Suprapubic skin (tissue), 4 donors: ENCODE results near the gene VPS37B. TPM values are rescaled to one million over a fixed set of nuclear protein-coding genes. Genes with fewer than 3 reads are reported as not detected.
A peak's percentile ranks its signal among the peaks of the same experiment; 100 is the strongest.

Source experiments
- DNase-seq, 2 donors: peaks; one replicate each; pipeline ENCODE4 v3.0.0-alpha.2; 2019; ENCODE audit warnings: low spot score in 2 of 2
- H3K27ac ChIP-seq: fragments of 200-600 bp; sonication (generic); one replicate; pipeline ENCODE4 v1.5.1; 2019
- H3K27me3 ChIP-seq: fragments of 200-600 bp; sonication (generic); one replicate; pipeline ENCODE4 v1.5.1; 2019
- H3K36me3 ChIP-seq: fragments of 200-600 bp; sonication (generic); one replicate; pipeline ENCODE4 v1.5.1; 2019
- H3K4me1 ChIP-seq: fragments of 200-600 bp; sonication (generic); one replicate; pipeline ENCODE4 v1.5.1; 2019
- H3K4me3 ChIP-seq: fragments of 200-600 bp; sonication (generic); one replicate; pipeline ENCODE4 v1.5.1; 2019; ENCODE audit warnings: mild to moderate bottlenecking
- H3K9me3 ChIP-seq: fragments of 200-600 bp; sonication (generic); one replicate; pipeline ENCODE4 v1.5.1; 2019
- EP300 ChIP-seq: sonication (generic); formaldehyde crosslinking; IDR thresholded peaks from one replicate; pipeline ENCODE4 v1.6.1; 2017; ENCODE audit warnings: antibody characterized with exemption
- POLR2A ChIP-seq, 2 donors: fragments of 450-650 bp; IDR thresholded peaks; one replicate each; pipeline ENCODE4 v1.6.1; 2017; ENCODE audit warnings: antibody characterized with exemption in 2 of 2, mild to moderate bottlenecking in 2 of 2, moderate library complexity in 2 of 2
- POLR2AphosphoS5 ChIP-seq, 3 donors: sonication (generic); formaldehyde crosslinking; IDR thresholded peaks; one replicate each; pipeline ENCODE4 v1.6.1; 2017; ENCODE audit warnings: antibody characterized with exemption in 3 of 3
- WGBS: methylation state at CpG from one replicate; pipeline ENCODE4 v1.1.5; 2018; 5-methylcytosine and 5-hydroxymethylcytosine counted together
- total RNA-seq, 4 donors: library from RNA; depleted of rRNA; stranded (reverse); fragments of >200 nt; gene quantifications; one replicate each; pipeline ENCODE4 v1.1.0, GENCODE V29; 2016
- TF ChIP-seq, protein P1 (sequence below), 2 donors: fragments of 200-600 bp in 1 of 2; fragments of 450-650 bp in 1 of 2; sonication (generic) in 1 of 2; IDR thresholded peaks; one replicate each; pipeline ENCODE4 v1.5.1; 2016 to 2019; ENCODE audit warnings: antibody characterized with exemption in 2 of 2, mild to moderate bottlenecking in 1 of 2, moderate library complexity in 1 of 2

VPS37B gene
- total RNA-seq, 4 donors from 2014 or later, result 42.0 to 67.1 (median 63.0) TPM

DNA sequence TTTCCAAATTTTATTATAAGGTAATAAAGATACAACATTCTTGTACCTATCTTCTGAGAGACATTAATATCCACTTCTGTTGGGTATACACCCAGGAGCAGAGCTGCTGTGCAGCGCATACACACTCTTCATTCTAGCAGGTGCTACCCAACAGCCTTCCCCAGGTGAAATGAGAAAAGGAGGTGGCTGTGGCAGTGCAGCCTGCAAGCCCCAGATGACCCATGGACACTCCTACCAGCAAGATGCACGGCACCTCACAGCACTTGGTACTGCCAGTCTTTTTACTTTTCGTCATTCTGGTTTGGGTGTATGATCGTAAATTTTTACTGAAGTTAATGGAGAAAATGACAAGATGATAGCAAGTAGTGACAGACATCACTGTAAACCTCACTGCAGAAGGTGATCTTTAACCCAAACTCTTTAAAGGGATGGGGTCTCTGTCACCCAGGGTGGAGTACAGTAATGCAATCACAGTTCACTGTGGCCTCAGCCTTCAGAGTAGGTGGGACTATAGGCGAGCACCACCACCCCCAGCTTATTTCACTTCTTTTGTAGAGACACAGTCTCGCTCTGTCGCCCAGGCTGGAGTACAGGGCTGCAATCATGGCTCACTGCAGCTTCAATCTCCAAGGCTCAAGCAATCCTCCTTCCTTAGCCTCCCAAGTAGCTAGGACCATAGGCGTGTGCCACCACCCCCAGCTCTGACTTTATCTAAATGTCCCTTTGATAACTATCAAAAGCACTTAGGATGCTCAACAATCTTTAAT lies 26.5 kb downstream of the VPS37B start:
- no peak overlapping the region for H3K27ac ChIP-seq
- H3K9me3 ChIP-seq, result no peaks in the 10 kb centered on the region
- H3K4me3 ChIP-seq, result no peak overlapping the region
- peaks cover 74% of the 10 kb centered on the region for H3K4me1 ChIP-seq
- 87% methylated on average over 8 of the region's 8 CpGs for whole genome bisulfite sequencing
- DNase-seq, result peak in 1 of 2 donors; percentile 65
- H3K27me3 ChIP-seq, result no peaks in the 10 kb centered on the region
- TF ChIP-seq POLR2A (IDR thresholded peaks at IDR 0.05) (no peak), EP300 (no peak), POLR2AphosphoS5 (IDR thresholded peaks at IDR 0.05) (no peak)
- TF ChIP-seq, protein P1, sequence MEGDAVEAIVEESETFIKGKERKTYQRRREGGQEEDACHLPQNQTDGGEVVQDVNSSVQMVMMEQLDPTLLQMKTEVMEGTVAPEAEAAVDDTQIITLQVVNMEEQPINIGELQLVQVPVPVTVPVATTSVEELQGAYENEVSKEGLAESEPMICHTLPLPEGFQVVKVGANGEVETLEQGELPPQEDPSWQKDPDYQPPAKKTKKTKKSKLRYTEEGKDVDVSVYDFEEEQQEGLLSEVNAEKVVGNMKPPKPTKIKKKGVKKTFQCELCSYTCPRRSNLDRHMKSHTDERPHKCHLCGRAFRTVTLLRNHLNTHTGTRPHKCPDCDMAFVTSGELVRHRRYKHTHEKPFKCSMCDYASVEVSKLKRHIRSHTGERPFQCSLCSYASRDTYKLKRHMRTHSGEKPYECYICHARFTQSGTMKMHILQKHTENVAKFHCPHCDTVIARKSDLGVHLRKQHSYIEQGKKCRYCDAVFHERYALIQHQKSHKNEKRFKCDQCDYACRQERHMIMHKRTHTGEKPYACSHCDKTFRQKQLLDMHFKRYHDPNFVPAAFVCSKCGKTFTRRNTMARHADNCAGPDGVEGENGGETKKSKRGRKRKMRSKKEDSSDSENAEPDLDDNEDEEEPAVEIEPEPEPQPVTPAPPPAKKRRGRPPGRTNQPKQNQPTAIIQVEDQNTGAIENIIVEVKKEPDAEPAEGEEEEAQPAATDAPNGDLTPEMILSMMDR (IDR thresholded peaks at IDR 0.05), result no peak
- H3K36me3 ChIP-seq, result peaks cover 47% of the 10 kb centered on the region

DNA sequence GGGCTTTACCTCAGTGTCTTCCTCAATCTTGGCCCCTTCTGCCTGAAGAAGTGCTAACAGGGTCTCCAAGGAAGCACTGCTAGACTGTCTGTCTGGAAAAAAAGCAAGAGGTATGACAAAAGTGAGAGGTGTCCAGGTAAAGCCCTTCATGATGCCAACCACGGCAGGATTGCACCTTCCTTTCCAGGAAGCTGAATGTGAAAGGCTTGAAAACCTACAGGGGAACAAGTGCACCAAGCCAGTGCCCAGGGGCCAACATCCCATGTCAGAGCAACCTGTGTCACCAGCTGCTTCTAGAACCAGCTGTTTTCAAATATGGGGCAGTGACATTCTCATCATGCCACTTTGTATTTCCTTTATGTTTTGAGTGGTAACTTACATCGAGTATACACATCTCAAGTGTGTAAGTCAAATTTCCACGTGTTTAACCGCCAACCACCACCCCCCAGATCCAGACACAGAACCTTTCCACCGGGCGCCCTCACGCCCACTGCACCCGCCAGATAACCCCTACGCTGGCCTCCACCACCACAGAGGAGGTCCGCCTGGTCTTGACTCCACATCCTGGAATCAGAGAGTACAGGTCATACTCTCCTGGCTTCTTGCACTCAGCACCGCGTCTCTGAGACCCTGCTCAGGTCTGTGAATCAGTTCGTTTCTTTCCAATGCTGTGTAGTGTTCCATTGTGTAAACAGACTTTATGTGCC lies 27.3 kb downstream of the VPS37B start:
- DNase-seq, result peak in 1 of 2 donors; percentile 71
- Histone ChIP-seq H3K4me3 (no peak overlapping the region), H3K9me3 (no peaks in the 10 kb centered on the region), H3K27me3 (no peaks in the 10 kb centered on the region), H3K27ac (peak overlapping the region; percentile 61), H3K4me1 (peaks cover 68% of the 10 kb centered on the region), H3K36me3 (peaks cover 47% of the 10 kb centered on the region)
- WGBS, result 89% methylated on average over 13 of the region's 13 CpGs
- TF ChIP-seq POLR2A (IDR thresholded peaks at IDR 0.05) (no peak), EP300 (no peak), POLR2AphosphoS5 (IDR thresholded peaks at IDR 0.05) (no peak)
- TF ChIP-seq, protein P1 (IDR thresholded peaks at IDR 0.05), result no peak

DNA sequence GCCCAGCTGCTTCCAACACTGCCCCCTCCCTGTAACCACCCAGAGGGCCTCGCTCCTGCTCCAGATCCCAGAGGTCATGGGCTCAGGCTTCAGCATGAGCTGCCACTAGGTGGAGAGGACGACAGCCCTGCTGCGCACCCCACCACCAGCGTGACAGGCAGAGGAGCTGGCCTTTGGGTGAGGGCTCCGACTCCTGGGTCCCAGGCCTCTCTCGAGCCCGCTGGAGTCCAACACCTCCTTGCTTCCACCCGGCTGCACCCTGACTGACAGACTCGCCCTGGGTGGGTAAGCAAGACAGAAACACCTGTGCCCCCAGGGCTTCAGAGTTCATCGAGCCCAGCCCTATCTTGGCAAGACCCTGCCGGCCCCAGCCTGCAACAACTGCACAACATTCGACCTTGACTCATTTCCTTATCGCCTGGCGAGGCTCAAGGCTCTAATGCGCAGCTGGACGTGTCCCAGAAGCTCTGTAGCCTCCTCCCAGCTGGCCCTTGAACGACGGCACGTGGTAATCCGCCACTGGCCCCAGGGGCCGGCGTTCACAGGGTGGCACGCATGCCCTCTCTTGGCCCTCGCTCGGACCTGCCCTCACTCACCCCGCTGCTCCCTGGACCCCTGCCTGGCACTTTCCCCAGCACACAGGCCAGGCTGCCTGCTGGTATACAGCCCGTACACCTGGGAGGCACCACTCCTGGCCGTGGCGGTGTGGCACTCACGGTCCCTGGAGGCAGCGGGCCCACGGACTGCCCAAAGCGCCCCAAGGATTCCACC lies 28.0 kb downstream of the VPS37B start:
- H3K9me3 ChIP-seq, result no peaks in the 10 kb centered on the region
- H3K4me3 ChIP-seq, result no peak overlapping the region
- H3K27me3 ChIP-seq, result no peaks in the 10 kb centered on the region
- 60% methylated on average over 12 of the region's 33 CpGs for WGBS
- TF ChIP-seq, protein P1 (IDR thresholded peaks at IDR 0.05), result peak; percentile 14 to 22
- no peak for TF ChIP-seq POLR2A (IDR thresholded peaks at IDR 0.05)
- peak overlapping the region; percentile 61 for H3K27ac ChIP-seq
- peak; percentile 67 to 80 for DNase-seq
- H3K4me1 ChIP-seq, result peaks cover 68% of the 10 kb centered on the region
- H3K36me3 ChIP-seq, result peaks cover 47% of the 10 kb centered on the region

DNA sequence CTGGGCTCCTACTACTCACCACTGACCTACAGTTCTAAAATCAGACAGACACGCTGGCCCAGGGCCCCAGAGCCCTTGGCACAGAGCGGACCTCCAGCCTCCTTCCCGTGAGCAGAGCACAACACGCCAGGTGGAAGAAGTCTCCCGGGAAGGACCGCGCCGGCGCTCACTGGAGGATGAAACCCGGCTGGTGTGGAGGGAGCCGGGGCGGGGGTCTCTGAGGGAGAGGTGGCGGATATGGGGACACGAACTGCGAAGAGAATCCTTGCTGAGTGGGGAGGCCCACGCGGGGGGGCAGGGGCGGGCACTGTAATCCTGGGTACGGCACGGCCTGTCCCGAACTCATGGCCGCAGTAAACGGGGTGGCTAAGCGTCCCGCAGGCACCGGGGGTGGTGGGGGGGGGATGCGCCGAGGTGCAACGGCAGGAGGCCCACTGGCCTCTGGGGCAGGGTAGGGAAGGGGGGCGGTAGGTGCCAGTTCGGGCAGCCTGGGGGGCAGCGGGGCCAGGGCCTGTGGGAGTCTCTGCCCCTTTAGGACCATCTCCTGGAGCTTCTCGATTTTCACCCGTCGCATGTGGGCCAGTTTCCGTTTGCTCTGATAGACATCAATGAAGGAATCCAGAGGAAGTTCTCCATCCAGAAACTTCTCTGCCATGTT lies 28.8 kb downstream of the VPS37B start:
- peaks cover 48% of the 10 kb centered on the region for H3K36me3 ChIP-seq
- 90% methylated on average over 35 of the region's 36 CpGs for WGBS
- no peak overlapping the region for H3K27ac ChIP-seq
- H3K27me3 ChIP-seq, result no peaks in the 10 kb centered on the region
- H3K4me3 ChIP-seq, result no peak overlapping the region
- DNase-seq, result peak; percentile 66 to 75
- H3K9me3 ChIP-seq, result no peaks in the 10 kb centered on the region
- TF ChIP-seq POLR2AphosphoS5 (IDR thresholded peaks at IDR 0.05), result no peak
- no peak for TF ChIP-seq POLR2A (IDR thresholded peaks at IDR 0.05)
- TF ChIP-seq, protein P1 (IDR thresholded peaks at IDR 0.05), result no peak
- TF ChIP-seq EP300, result no peak
- peaks cover 66% of the 10 kb centered on the region for H3K4me1 ChIP-seq
